ENCODE measurements around the gene TNFRSF18. TPM values are rescaled to one million over a fixed set of nuclear protein-coding genes. Genes with fewer than 3 reads are reported as not detected.

TNFRSF18 gene
- total and polyA plus RNA-seq, 2 donors (not counting 1 experiment from before 2014, with no cell fraction given), result 10.1 to 33.5 TPM

DNA sequence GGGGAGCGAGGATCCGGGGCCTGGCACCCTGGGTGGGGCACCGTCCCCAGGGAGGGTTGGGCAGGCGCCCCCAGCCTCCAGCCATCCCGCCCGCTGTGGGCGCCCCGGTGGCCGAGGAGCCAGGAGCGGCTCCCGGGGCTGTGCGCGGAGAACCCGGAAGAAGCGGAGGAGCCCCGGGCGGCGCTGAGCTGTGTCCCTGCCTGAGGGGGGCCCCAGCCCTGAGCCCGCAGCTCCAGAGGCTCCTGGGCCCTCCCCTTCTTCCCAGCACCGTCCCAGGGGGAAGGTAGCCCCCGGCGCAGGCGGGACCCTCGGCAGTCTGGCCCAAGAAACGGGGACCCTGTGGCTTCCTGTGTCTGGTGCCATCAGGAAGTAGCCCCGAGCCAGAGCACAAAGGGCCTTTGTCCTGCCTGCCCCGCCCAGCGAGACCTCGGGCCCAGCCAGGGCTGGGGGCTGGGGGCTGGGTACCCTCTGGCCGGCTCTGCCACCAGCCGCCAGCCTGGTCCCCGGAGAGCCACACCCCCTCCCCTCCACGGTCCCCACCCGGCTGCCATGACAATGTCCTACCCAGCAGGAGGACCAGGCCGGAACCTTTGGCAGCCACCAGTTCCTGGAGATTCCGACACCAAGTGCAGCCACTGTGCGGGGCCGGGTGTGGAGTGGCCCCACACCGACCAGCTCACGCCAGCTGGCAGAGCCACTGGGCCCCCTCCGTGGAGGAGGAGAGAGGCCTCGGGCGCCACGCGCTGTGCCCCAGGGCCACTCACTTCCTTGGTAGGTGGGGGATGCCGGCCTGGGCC lies 48.3 kb downstream of the TNFRSF18 start:
- H3K4me3 ChIP-seq (ENCODE audit: control extremely low read depth in 1 of 5, extremely low read depth in 1 of 5, insufficient read depth in 1 of 5, low read depth in 2 of 5, low read length in 4 of 5), result peak overlapping the region; percentile 52 to 93 (median 87)
- intact Hi-C loops (cut with micrococcal nuclease), result loop anchor here (1.0 to 5.0 kb wide), 2 partner anchors 14 to 49 kb away; partner anchors contain the start of gene TNFRSF18
- H4K20me1 ChIP-seq (ENCODE audit: control insufficient read depth, insufficient read depth, low read length, poor library complexity, severe bottlenecking), result no peaks in the 10 kb centered on the region
- peak overlapping the region; percentile 95 for H3K9ac ChIP-seq (ENCODE audit: low read length)
- Mint-ChIP-seq H3K27me3 (no peaks in the 10 kb centered on the region), H3K27ac (peak overlapping the region; percentile 89), H3K4me3 (peak overlapping the region; percentile 73), H3K9me3 (ENCODE audit: insufficient read depth) (peaks cover 4% of the 10 kb centered on the region), H3K4me1 (peaks cover 5% of the 10 kb centered on the region)
- no peak for TF ChIP-seq EZH2 (IDR thresholded peaks at IDR 0.05; ENCODE audit: borderline replicate concordance, insufficient read depth, low read depth, low read length, poor library complexity, severe bottlenecking)
- H3K27ac ChIP-seq (ENCODE audit: low read length in 2 of 2), result peak overlapping the region; percentile 94 to 97
- ChIA-PET POLR2A (interaction anchor here (0.6 to 3.7 kb wide), 10 partner anchors 10 to 42 kb away, joined by 3 to 18 read pairs (median 4); no protein-coding TSS in a partner anchor), CTCF (interaction anchor here (1.2 to 3.0 kb wide), 2 partner anchors 21 to 36 kb away, joined by 3 to 14 read pairs; no protein-coding TSS in a partner anchor)
- no peaks in the 10 kb centered on the region for H3K27me3 ChIP-seq (replicated peaks in 1 of 4; ENCODE audit: control extremely low read depth in 1 of 4, control insufficient read depth in 3 of 4, insufficient read depth in 4 of 4, low read length in 3 of 4)
- H2AFZ ChIP-seq (ENCODE audit: insufficient read depth, low read depth, low read length, poor library complexity, severe bottlenecking), result peak overlapping the region; percentile 83
- no peaks in the 10 kb centered on the region for H3K79me2 ChIP-seq (ENCODE audit: control insufficient read depth, insufficient read depth, low read length)
- H3K36me3 ChIP-seq (replicated peaks in 1 of 2; ENCODE audit: control extremely low read depth in 1 of 2, control insufficient read depth in 1 of 2, extremely low read depth in 1 of 2, insufficient read depth in 2 of 2, low read length in 1 of 2), result no peaks in the 10 kb centered on the region
- DNase-seq (peak; percentile 78), ATAC-seq (ENCODE audit: low read depth) (peak; percentile 68)
- peak overlapping the region; percentile 100 for H3K4me2 ChIP-seq (replicated peaks; ENCODE audit: low read depth, low read length, poor library complexity, severe bottlenecking)
- H3K9me3 ChIP-seq (ENCODE audit: control extremely low read depth in 1 of 3, control insufficient read depth in 2 of 3, insufficient read depth in 1 of 3, low read length in 2 of 3), result peaks cover 0 to 24% (median 0%) of the 10 kb centered on the region in 3 donors
- H3K4me1 ChIP-seq (ENCODE audit: control insufficient read depth in 2 of 2, insufficient read depth in 2 of 2, low read length in 2 of 2), result peaks cover 8 to 23% of the 10 kb centered on the region in 2 donors
- 6% methylated on average over 43 of the region's 46 CpGs for WGBS (ENCODE audit: insufficient coverage)

DNA sequence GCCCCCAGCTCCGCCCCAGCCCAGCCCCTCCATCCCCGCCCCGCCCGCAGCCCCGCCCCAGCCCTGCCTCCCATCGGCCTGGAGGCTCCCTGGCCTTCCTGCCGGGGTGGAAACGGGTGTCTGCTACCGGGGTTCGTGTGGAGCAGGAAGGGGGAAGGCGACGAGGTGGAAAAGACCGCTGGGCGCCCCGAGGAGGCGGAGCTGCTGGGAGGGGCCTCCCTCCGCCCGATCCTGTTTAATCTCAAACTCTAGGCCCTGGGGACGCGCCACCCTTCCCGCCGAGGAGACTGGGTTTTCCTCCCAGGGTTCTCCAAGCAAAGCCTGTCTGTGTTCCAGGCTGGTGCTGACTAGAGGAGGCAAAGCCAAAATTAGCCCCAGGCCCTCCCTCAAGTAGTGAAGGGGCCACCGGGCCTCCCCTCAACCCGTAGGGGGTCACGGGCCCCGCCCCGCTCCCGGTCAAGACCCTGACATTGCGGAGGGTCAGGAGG lies 48.9 kb downstream of the TNFRSF18 start:
- H3K9me3 ChIP-seq (ENCODE audit: control extremely low read depth in 1 of 3, control insufficient read depth in 2 of 3, insufficient read depth in 1 of 3, low read length in 2 of 3), result peaks cover 0 to 30% (median 0%) of the 10 kb centered on the region in 3 donors
- no peaks in the 10 kb centered on the region for H3K79me2 ChIP-seq (ENCODE audit: control insufficient read depth, insufficient read depth, low read length)
- H2AFZ ChIP-seq (ENCODE audit: insufficient read depth, low read depth, low read length, poor library complexity, severe bottlenecking), result peak overlapping the region; percentile 83
- intact Hi-C loops (cut with micrococcal nuclease), result loop anchor here (5.0 kb wide), 1 partner anchor 50 kb away; the partner anchor contains the start of gene TNFRSF18
- H3K4me2 ChIP-seq (replicated peaks; ENCODE audit: low read depth, low read length, poor library complexity, severe bottlenecking), result peak overlapping the region; percentile 100
- no peaks in the 10 kb centered on the region for H4K20me1 ChIP-seq (ENCODE audit: control insufficient read depth, insufficient read depth, low read length, poor library complexity, severe bottlenecking)
- no peaks in the 10 kb centered on the region for H3K27me3 ChIP-seq (replicated peaks in 1 of 4; ENCODE audit: control extremely low read depth in 1 of 4, control insufficient read depth in 3 of 4, insufficient read depth in 4 of 4, low read length in 3 of 4)
- peak overlapping the region; percentile 52 to 93 (median 87) for H3K4me3 ChIP-seq (ENCODE audit: control extremely low read depth in 1 of 5, extremely low read depth in 1 of 5, insufficient read depth in 1 of 5, low read depth in 2 of 5, low read length in 4 of 5)
- peak overlapping the region; percentile 86 for H3K4me3 Mint-ChIP-seq
- H3K9me3 Mint-ChIP-seq (ENCODE audit: insufficient read depth), result peaks cover 6% of the 10 kb centered on the region
- ChIA-PET POLR2A (interaction anchor here (0.6 to 3.7 kb wide), 12 partner anchors 9 to 41 kb away, joined by 3 to 18 read pairs (median 4); no protein-coding TSS in a partner anchor), CTCF (interaction anchor here (3.0 kb wide), 1 partner anchor 35 kb away, joined by 14 read pairs; no protein-coding TSS in a partner anchor)
- peak overlapping the region; percentile 94 to 97 for H3K27ac ChIP-seq (ENCODE audit: low read length in 2 of 2)
- peaks cover 5% of the 10 kb centered on the region for H3K4me1 Mint-ChIP-seq
- ATAC-seq (ENCODE audit: low read depth) (peak; percentile 64), DNase-seq (peak; percentile 74)
- no peaks in the 10 kb centered on the region for H3K27me3 Mint-ChIP-seq
- H3K36me3 ChIP-seq (replicated peaks in 1 of 2; ENCODE audit: control extremely low read depth in 1 of 2, control insufficient read depth in 1 of 2, extremely low read depth in 1 of 2, insufficient read depth in 2 of 2, low read length in 1 of 2), result no peaks in the 10 kb centered on the region
- 3% methylated on average over 24 of the region's 29 CpGs for WGBS (ENCODE audit: insufficient coverage)
- no peak for TF ChIP-seq EZH2 (IDR thresholded peaks at IDR 0.05; ENCODE audit: borderline replicate concordance, insufficient read depth, low read depth, low read length, poor library complexity, severe bottlenecking)
- TF ChIP-seq, protein P1, sequence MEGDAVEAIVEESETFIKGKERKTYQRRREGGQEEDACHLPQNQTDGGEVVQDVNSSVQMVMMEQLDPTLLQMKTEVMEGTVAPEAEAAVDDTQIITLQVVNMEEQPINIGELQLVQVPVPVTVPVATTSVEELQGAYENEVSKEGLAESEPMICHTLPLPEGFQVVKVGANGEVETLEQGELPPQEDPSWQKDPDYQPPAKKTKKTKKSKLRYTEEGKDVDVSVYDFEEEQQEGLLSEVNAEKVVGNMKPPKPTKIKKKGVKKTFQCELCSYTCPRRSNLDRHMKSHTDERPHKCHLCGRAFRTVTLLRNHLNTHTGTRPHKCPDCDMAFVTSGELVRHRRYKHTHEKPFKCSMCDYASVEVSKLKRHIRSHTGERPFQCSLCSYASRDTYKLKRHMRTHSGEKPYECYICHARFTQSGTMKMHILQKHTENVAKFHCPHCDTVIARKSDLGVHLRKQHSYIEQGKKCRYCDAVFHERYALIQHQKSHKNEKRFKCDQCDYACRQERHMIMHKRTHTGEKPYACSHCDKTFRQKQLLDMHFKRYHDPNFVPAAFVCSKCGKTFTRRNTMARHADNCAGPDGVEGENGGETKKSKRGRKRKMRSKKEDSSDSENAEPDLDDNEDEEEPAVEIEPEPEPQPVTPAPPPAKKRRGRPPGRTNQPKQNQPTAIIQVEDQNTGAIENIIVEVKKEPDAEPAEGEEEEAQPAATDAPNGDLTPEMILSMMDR (IDR thresholded peaks at IDR 0.05), result no peak
- H3K4me1 ChIP-seq (ENCODE audit: control insufficient read depth in 2 of 2, insufficient read depth in 2 of 2, low read length in 2 of 2), result peaks cover 8 to 23% of the 10 kb centered on the region in 2 donors
- peak overlapping the region; percentile 95 for H3K9ac ChIP-seq (ENCODE audit: low read length)
- peak overlapping the region; percentile 89 for H3K27ac Mint-ChIP-seq
